Fibroblast of skin of back (primary cell): Measurements from ENCODE around the gene ACTR3.

Experiments used
- DNase-seq: peaks from one replicate; pipeline ENCODE4 v3.0.0-alpha.2; 2013

ACTR3 gene

GRCh38 chr2:113966832-113967231, 76.9 kb downstream of the ACTR3 start:
- no peak for DNase-seq

GRCh38 chr2:113967272-113967671, 77.4 kb downstream of the ACTR3 start:
- no peak for DNase-seq

- DNase-seq, result no peak
Observed at GRCh38 chr2:113972766-113973165, 82.9 kb downstream of the ACTR3 start.

- no peak for DNase-seq
Observed at GRCh38 chr2:113973810-113974209, 83.9 kb downstream of the ACTR3 start.

GRCh38 chr2:113974727-113975126, 84.8 kb downstream of the ACTR3 start:
- DNase-seq, result no peak

- no peak for DNase-seq
Observed at GRCh38 chr2:113976277-113976928, 86.5 kb downstream of the ACTR3 start.

GRCh38 chr2:113977060-113977659, 87.3 kb downstream of the ACTR3 start:
- DNase-seq, result no peak

GRCh38 chr2:113977660-113978523, 88.0 kb downstream of the ACTR3 start:
- DNase-seq, result peak; percentile 27

- no peak for DNase-seq
Observed at GRCh38 chr2:113978524-113979190, 88.8 kb downstream of the ACTR3 start.

- no peak for DNase-seq
Observed at GRCh38 chr2:113979191-113980128, 89.6 kb downstream of the ACTR3 start.

- DNase-seq, result peak; percentile 89
Observed at GRCh38 chr2:113980946-113981345, 91.1 kb downstream of the ACTR3 start.

GRCh38 chr2:113981404-113982134, 91.7 kb downstream of the ACTR3 start:
- peak; percentile 48 for DNase-seq

- no peak for DNase-seq
Observed at GRCh38 chr2:113985554-113986397, 95.9 kb downstream of the ACTR3 start.

GRCh38 chr2:113986762-113987290, 96.9 kb downstream of the ACTR3 start:
- DNase-seq, result no peak

- DNase-seq, result no peak
Observed at GRCh38 chr2:113992090-113992489, 102.2 kb downstream of the ACTR3 start.

- DNase-seq, result no peak
Observed at GRCh38 chr2:113996671-113997594, 107.0 kb downstream of the ACTR3 start.

- no peak for DNase-seq
Observed at GRCh38 chr2:114001152-114001551, 111.3 kb downstream of the ACTR3 start.

GRCh38 chr2:114001937-114002336, 112.0 kb downstream of the ACTR3 start:
- no peak for DNase-seq
